Activated T-helper 17 cell treated with anti-CD3 and anti-CD28 coated beads, Interleukin-2, amount 50 U/mL, for 72 hours (primary cell): ENCODE results near the gene CHN1. TPM values are rescaled to one million over a fixed set of nuclear protein-coding genes. Genes with fewer than 3 reads are reported as not detected.
A peak's percentile ranks its signal among the peaks of the same experiment; 100 is the strongest.

ENCODE experiments used
- ATAC-seq: fragments of 150-1000 bp; cut with Tn5 transposase; replicated peaks from 2 replicates; pipeline ENCODE4 v1.10.0; 2021; ENCODE audit warnings: mild to moderate bottlenecking, moderate library complexity
- H3K27ac Mint-ChIP-seq: one replicate; pipeline ENCODE4 v1.8.0; 2022; ENCODE audit warnings: mixed read lengths
- H3K27me3 Mint-ChIP-seq: one replicate; pipeline ENCODE4 v1.8.0; 2022; ENCODE audit warnings: mixed read lengths
- H3K36me3 Mint-ChIP-seq: one replicate; pipeline ENCODE4 v1.8.0; 2022; ENCODE audit warnings: low read depth, mild to moderate bottlenecking, mixed read lengths
- H3K4me1 Mint-ChIP-seq: one replicate; pipeline ENCODE4 v1.8.0; 2022; ENCODE audit warnings: mixed read lengths
- H3K4me3 Mint-ChIP-seq: one replicate; pipeline ENCODE4 v1.8.0; 2022; ENCODE audit warnings: mild to moderate bottlenecking, mixed read lengths
- H3K9me3 Mint-ChIP-seq: one replicate; pipeline ENCODE4 v1.8.0; 2022; ENCODE audit warnings: mixed read lengths
- total RNA-seq, 2 donors: library from RNA; stranded (reverse); gene quantifications; one replicate each; pipeline ENCODE4 v1.2.3, GENCODE V29; 2022

Gene CHN1
- total RNA-seq, 2 donors from 2014 or later = 8.8 to 15.5 TPM

DNA sequence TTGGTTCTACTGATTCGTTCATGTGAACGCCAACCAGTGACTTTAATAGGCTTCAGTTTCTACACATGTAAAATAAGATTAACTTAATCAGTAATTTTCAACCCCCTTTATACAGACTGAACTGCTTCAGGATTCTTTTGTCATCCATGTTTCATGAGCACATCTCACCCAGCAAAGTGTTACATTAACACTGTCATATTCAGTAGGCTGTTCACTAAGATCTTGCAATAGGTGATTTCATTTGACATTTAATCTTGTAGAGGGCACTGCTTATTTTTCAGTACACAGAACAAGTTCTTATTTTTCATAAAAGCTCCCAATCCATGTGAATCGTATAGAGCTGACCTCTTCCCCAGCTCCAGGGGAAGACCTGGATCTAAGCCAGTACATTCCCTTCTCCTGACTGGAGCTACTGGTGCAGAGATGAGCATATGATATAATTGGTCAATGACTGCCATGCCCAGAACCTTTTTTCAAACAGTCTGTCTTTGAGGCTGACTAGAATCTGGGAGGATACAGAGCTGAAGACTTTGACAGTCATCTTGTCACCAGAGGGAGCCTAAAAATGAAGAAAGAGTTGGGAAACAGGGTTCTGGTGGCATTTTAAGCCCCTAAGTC lies 168.7 kb downstream of the CHN1 start:
- H3K9me3 Mint-ChIP-seq = peaks cover 13% of the 10 kb centered on the region
- H3K27me3 Mint-ChIP-seq = no peaks in the 10 kb centered on the region
- ATAC-seq = no peak
- peak overlapping the region; percentile 93 for H3K27ac Mint-ChIP-seq
- H3K4me3 Mint-ChIP-seq = peak overlapping the region; percentile 60
- H3K4me1 Mint-ChIP-seq = peaks cover 27% of the 10 kb centered on the region
- peaks cover 5% of the 10 kb centered on the region for H3K36me3 Mint-ChIP-seq

DNA sequence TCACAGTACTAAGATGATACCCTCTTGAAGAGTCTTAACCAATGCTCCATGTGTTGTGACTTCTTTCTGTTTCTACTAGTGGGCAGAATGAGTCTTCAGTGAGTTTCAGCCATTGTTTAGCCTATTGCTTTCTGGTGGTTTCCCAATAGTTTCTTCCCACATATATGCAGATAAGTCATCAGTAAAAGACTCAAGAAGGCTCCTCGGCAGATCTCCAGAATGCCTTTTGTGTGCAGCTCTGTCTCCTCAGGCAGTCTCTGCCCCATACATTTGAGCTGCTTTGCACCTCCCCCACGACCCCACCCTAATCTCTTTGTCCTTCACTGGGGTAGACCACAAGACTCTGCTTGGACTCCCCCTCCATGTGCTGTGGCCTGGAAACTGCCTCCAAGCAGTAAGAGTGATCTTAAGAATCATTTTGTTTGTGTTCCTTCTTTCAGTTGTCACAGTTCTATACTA lies 169.4 kb downstream of the CHN1 start:
- Mint-ChIP-seq H3K36me3 (peaks cover 5% of the 10 kb centered on the region), H3K9me3 (peaks cover 13% of the 10 kb centered on the region), H3K27ac (peak overlapping the region; percentile 93), H3K27me3 (no peaks in the 10 kb centered on the region), H3K4me3 (peak overlapping the region; percentile 60), H3K4me1 (peaks cover 27% of the 10 kb centered on the region)
- peak; percentile 92 for ATAC-seq

DNA sequence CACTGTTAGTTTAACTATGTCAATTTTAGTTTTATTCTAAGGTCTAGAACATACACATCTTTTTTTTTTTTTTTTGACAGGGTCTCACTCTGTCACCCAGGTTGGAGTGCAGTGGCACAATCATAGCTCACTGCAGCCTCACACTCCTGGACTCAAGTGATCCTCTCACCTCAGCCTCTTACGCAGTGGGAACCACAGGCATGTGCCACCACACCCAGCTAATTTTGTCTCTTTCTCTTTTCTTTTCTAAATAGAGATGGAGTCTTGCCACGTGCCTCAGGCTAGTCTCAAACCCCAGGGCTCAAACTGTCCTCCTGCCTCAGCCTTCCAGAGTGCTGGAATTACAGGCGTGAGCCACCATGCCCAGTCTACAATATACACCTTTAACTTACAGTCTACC lies 171.4 kb downstream of the CHN1 start:
- Mint-ChIP-seq H3K4me3 (peak overlapping the region; percentile 61), H3K27me3 (no peaks in the 10 kb centered on the region), H3K4me1 (peaks cover 22% of the 10 kb centered on the region), H3K36me3 (peaks cover 5% of the 10 kb centered on the region), H3K27ac (peak overlapping the region; percentile 79), H3K9me3 (peaks cover 13% of the 10 kb centered on the region)
- no peak for ATAC-seq

DNA sequence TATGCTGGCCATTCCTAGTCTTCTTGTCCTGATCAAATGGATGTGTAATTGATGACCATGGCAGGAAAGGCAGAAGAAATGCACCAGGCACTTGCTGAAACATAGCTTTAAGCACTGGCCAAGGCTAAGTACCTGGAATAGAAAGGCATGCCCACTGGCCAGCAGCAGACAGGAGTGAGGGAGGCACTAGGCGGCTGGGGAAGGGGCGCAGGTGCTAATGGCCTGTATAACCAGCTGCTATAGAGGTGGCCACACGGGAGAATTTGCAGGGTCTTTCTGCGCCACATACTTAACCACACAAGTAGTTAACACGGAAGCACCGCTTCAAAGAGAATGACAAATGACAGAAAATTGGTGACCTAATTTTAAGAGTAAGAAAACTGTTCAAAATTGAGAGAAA lies 174.6 kb downstream of the CHN1 start:
- peak; percentile 14 for ATAC-seq
- Mint-ChIP-seq H3K4me1 (peaks cover 14% of the 10 kb centered on the region), H3K4me3 (peak overlapping the region; percentile 49), H3K9me3 (peaks cover 11% of the 10 kb centered on the region), H3K27ac (no peak overlapping the region), H3K36me3 (peaks cover 3% of the 10 kb centered on the region), H3K27me3 (no peaks in the 10 kb centered on the region)

DNA sequence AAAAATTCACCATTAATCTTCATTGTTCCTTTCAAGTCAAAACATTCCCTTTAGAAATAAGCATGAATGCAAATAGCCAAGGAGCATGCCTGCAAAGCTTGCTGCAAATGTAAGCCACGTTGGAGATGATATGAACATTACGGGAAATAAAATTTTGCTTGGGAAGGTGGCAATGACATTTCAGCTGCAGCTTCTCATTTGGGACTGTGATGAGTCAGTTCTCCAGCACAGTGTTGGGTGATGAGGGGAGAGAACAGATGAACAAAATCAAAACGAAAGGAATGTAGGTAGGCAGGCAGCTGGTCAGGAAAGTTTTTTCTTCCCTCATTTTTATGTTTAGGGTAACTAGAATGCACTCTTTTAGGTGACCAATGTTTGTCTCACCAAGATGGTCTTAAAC lies 175.6 kb downstream of the CHN1 start:
- Mint-ChIP-seq H3K4me3 (peak overlapping the region; percentile 48), H3K9me3 (peaks cover 9% of the 10 kb centered on the region)

DNA sequence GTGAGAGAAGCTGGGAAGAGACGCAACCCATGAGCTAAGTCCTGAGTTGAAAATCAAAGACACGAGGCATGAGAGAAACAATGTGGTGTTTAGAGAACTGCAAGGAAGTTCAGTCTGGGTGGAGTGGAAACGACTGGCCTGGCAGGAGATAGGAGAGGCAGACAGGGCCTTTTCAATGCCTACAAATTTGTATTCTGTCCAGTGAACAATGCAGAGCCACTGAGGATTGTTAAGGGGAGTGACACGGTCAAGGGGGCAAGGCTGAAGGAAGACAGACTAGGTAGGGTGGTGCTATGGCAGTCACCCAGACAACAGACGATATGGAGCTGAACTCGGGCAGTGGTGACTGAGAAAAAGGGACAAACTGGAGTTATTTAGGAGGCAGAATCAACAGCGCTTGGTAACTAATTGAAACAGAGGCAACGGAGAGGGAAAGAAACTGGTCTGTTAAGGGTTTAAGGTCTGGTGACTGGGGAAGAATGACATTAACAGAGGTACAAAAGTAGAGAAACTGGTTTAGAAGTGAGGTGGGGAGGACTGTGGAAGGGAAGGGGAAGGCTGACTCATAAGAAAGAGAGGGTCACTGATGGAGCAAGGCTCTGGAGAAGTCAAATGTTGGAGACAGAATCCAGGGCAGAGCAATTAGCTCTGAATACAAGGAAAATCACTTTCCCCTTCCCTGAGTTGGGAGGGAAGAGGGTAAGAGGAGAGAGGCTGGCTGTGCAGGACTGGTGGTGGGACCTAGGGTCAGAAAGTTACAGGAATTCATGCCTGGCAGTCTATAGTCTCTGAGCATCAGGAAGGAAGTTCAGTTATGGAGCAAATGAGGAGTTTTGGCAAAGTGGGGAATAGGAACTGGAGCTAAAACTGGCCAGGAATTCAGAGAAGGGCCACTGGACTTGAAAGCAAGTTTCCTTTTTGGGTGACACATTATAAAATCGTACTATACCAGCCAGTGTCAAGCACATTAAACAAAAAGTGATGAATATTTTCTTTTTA lies 177.5 kb downstream of the CHN1 start:
- no peaks in the 10 kb centered on the region for H3K9me3 Mint-ChIP-seq
- no peaks in the 10 kb centered on the region for H3K4me1 Mint-ChIP-seq
- peak overlapping the region; percentile 39 for H3K27ac Mint-ChIP-seq
- H3K27me3 Mint-ChIP-seq = no peaks in the 10 kb centered on the region
- H3K4me3 Mint-ChIP-seq = peak overlapping the region; percentile 2
- H3K36me3 Mint-ChIP-seq = peaks cover 9% of the 10 kb centered on the region
- ATAC-seq = no peak

More for the DNA sequence above, 175.6 kb downstream of the CHN1 start:
- Mint-ChIP-seq H3K27ac (no peak overlapping the region), H3K36me3 (no peaks in the 10 kb centered on the region), H3K4me1 (peaks cover 10% of the 10 kb centered on the region), H3K27me3 (no peaks in the 10 kb centered on the region)
- no peak for ATAC-seq

DNA sequence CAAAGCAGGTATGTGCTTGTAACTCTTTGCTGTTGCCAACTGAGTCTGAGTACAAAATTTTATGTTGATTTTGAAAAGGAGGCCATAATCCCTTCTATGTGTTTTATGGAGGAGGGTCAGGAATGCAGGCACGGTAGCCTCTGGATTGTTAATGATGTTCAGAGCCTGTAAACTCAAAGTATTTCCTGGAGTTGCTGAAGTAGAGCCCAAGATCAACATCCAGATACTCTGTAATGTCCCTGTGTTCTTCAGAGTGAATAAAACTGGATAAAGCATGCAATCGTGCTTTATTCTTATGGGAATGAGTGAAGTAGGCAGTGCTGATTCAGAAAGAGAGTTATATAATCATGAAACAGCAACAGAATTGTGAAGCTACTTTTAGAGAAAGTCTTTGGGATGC lies 179.1 kb downstream of the CHN1 start:
- H3K4me1 Mint-ChIP-seq = no peaks in the 10 kb centered on the region
- no peak overlapping the region for H3K27ac Mint-ChIP-seq
- H3K4me3 Mint-ChIP-seq = no peak overlapping the region
- no peaks in the 10 kb centered on the region for H3K27me3 Mint-ChIP-seq
- peaks cover 15% of the 10 kb centered on the region for H3K36me3 Mint-ChIP-seq
- no peak for ATAC-seq
- no peaks in the 10 kb centered on the region for H3K9me3 Mint-ChIP-seq

DNA sequence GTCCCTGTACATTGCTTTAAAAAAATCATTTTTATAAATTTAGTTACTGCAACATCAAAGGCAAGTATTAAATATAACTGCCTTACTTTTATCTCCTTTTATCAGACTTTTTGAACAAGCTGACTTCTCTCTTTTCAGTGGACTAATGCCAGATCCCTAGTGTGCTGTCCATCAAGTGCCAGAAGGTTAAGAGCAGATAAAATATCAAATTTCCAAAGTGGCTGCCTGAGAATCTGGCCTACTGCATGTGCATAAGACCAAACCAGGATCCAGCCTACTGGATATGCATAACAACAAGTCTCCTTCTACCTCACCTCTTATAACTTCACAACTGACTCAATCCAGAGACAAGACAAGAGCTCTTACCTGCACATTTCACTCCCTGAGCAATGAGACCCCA lies 181.1 kb downstream of the CHN1 start:
- Mint-ChIP-seq H3K4me3 (no peak overlapping the region), H3K27me3 (no peaks in the 10 kb centered on the region), H3K27ac (no peak overlapping the region), H3K4me1 (no peaks in the 10 kb centered on the region), H3K36me3 (peaks cover 15% of the 10 kb centered on the region), H3K9me3 (no peaks in the 10 kb centered on the region)
- no peak for ATAC-seq

DNA sequence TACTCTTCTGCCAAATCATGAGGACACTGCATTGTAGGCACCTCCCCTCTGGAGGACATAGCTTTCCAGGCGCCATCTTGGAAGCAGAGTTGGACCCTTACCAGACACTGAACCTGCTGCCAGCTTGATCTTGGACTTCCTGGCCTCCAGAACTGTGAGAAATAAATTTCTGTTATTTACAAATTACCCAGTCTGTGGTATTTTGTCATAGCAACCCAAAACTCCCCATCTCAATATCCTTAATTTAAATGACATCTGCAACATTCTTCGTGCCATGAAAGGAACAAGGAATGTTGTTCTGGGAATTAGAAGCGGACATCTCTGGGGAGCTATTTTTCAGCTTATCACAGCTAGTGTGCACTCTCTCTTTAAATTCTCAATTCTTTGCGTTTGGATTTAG lies 183.6 kb downstream of the CHN1 start:
- Mint-ChIP-seq H3K27me3 (no peaks in the 10 kb centered on the region), H3K36me3 (peaks cover 15% of the 10 kb centered on the region), H3K4me1 (no peaks in the 10 kb centered on the region), H3K9me3 (no peaks in the 10 kb centered on the region), H3K4me3 (no peak overlapping the region), H3K27ac (no peak overlapping the region)
- ATAC-seq = no peak

DNA sequence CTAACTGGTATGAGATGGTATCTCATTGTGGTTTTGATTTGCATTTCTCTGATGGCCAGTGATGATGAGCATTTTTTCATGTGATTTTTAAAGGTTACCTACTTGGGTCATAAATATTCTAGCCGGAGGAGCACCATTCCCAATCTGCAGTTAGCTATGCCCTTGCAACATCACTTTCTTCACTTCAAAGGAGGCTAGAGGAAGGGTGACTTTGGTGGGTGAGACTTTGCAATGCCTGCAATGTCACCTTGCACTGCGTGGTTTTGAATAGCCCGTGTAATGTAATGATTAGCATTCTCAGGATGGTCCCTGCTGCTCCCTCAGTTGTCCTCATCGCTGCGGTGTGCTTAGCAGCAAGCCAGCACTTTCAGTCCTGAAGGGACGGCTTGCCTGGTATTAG lies 184.8 kb downstream of the CHN1 start:
- Mint-ChIP-seq H3K4me3 (no peak overlapping the region), H3K4me1 (no peaks in the 10 kb centered on the region)
- no peak for ATAC-seq

DNA sequence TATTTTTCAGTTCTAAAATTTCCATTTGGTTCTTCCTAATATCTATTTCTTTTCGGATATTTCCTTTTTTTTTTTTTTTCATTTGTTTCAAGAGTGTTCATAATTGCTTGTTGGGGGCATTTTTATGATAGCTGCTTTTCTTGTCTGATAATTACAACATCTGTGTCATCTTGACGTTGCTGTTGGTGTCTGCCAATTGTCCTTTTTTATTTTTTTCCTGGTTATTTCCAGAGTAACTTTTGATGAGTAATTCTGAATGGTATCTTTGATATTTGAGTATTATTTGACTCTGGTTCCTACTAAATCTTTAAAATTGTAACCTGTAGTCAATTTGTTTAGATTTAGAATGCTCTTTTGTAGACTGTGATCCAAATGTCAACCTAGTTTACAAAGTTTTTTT lies 189.7 kb downstream of the CHN1 start:
- Mint-ChIP-seq H3K27ac (no peak overlapping the region), H3K9me3 (no peaks in the 10 kb centered on the region), H3K4me3 (no peak overlapping the region), H3K36me3 (no peaks in the 10 kb centered on the region), H3K27me3 (no peaks in the 10 kb centered on the region), H3K4me1 (peaks cover 3% of the 10 kb centered on the region)
- ATAC-seq = no peak

More for the DNA sequence above, 184.8 kb downstream of the CHN1 start:
- Mint-ChIP-seq H3K36me3 (peaks cover 15% of the 10 kb centered on the region), H3K27me3 (no peaks in the 10 kb centered on the region), H3K9me3 (no peaks in the 10 kb centered on the region), H3K27ac (no peak overlapping the region)

DNA sequence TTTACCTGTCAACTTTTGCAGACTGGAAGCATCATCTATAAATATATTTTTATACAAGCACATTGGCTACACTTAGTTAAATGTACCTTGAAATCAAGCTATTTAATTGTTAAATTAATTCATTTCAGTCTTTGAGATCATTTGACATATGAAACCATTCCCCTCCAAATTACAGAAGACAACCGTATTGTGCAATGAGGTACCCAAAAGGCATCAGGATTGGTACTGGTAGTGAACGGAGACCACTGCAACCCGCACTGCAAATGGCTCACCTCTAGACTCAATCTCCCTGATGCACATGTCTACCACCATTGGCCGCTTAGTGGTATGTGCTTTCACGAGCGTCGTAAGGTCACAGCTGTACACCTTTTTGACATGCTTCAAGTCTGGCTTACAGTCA lies 193.1 kb downstream of the CHN1 start:
- H3K27ac Mint-ChIP-seq = no peak overlapping the region
- peaks cover 4% of the 10 kb centered on the region for H3K4me1 Mint-ChIP-seq
- no peaks in the 10 kb centered on the region for H3K9me3 Mint-ChIP-seq
- no peak for ATAC-seq
- no peaks in the 10 kb centered on the region for H3K27me3 Mint-ChIP-seq
- no peak overlapping the region for H3K4me3 Mint-ChIP-seq
- H3K36me3 Mint-ChIP-seq = no peaks in the 10 kb centered on the region

DNA sequence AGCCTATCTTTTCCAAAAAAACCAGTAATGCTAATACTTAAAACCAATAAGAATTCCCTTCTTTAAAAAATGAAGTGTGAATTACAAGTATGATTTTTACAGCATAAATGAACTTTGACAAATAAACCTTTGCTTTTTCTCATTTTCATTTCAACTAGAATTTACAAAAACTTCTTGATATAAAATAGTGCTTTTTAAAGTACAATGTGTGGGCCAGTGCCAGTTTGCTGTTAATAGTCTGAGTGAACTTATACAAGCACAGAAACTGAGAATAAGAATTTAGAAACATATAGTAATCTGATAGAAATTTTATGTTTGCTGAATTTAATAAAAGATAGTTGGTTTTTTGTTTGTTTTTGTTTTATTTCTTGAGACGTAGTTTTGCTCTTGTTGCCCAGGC lies 197.2 kb downstream of the CHN1 start:
- Mint-ChIP-seq H3K4me3 (no peak overlapping the region), H3K9me3 (no peaks in the 10 kb centered on the region), H3K27me3 (no peaks in the 10 kb centered on the region), H3K4me1 (peaks cover 4% of the 10 kb centered on the region), H3K27ac (no peak overlapping the region), H3K36me3 (no peaks in the 10 kb centered on the region)
- no peak for ATAC-seq

DNA sequence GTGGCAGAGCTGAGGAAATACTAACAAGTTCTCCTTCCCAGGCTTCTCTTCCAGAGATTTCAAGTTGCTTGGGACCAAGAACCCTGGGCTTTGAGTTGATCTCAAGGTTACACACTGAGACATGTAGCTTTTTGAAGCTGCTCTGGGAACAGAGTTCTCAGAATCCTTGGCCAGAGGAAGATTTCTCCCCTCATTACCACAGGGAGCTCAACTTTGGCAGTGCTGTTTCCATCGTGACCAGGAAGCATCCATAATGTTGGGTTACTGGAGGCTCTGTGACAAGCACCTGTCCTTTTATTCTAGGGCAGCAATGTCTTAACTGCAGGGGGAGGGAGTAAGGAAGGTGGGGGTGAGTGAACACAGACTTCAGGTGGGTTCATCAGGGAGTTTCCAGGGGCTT lies 199.4 kb downstream of the CHN1 start:
- H3K27me3 Mint-ChIP-seq = no peaks in the 10 kb centered on the region
- H3K4me3 Mint-ChIP-seq = no peak overlapping the region
- no peaks in the 10 kb centered on the region for H3K36me3 Mint-ChIP-seq
- ATAC-seq = no peak
- H3K4me1 Mint-ChIP-seq = peaks cover 4% of the 10 kb centered on the region
- no peak overlapping the region for H3K27ac Mint-ChIP-seq
- H3K9me3 Mint-ChIP-seq = no peaks in the 10 kb centered on the region

DNA sequence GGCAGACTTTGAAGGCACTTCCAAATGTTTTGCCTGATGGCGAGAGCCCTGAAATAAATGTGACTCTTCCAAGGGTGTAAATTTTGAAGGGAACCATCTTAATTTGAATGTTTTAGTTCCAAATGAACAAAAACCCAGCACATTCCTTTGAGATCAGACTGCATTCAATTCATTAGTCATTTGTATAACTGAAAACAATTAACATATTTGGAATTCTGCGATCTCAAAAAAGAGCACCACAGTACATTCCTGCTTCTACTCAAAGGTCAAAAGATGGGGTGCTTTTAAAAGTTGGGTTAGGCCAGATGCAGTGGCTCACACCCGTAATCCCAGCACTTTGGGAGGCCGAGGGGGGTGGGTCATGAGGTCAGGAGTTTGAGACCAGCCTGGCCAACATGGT lies 202.7 kb downstream of the CHN1 start:
- Mint-ChIP-seq H3K27ac (no peak overlapping the region), H3K36me3 (no peaks in the 10 kb centered on the region), H3K4me3 (no peak overlapping the region), H3K4me1 (peaks cover 6% of the 10 kb centered on the region), H3K27me3 (no peaks in the 10 kb centered on the region), H3K9me3 (no peaks in the 10 kb centered on the region)
- no peak for ATAC-seq
